Upper lobe of left lung (tissue), 4 donors: Measurements from ENCODE around the gene DHX40.

ENCODE experiments used
- POLR2AphosphoS5 ChIP-seq, 2 donors: sonication (generic); formaldehyde crosslinking; IDR thresholded peaks; one replicate each; pipeline ENCODE4 v1.5.1; 2017; ENCODE audit warnings: antibody characterized with exemption in 2 of 2
- TF ChIP-seq, protein P1 (sequence below), 6 experiments: fragments of 450-650 bp in 4 of 6; fragments of 200-600 bp in 2 of 6; sonication (generic) in 2 of 6; IDR thresholded peaks; one replicate each; pipeline ENCODE4 v1.5.1; 2016 to 2019; ENCODE audit warnings: antibody characterized with exemption in 6 of 6

- TF ChIP-seq, protein P1, sequence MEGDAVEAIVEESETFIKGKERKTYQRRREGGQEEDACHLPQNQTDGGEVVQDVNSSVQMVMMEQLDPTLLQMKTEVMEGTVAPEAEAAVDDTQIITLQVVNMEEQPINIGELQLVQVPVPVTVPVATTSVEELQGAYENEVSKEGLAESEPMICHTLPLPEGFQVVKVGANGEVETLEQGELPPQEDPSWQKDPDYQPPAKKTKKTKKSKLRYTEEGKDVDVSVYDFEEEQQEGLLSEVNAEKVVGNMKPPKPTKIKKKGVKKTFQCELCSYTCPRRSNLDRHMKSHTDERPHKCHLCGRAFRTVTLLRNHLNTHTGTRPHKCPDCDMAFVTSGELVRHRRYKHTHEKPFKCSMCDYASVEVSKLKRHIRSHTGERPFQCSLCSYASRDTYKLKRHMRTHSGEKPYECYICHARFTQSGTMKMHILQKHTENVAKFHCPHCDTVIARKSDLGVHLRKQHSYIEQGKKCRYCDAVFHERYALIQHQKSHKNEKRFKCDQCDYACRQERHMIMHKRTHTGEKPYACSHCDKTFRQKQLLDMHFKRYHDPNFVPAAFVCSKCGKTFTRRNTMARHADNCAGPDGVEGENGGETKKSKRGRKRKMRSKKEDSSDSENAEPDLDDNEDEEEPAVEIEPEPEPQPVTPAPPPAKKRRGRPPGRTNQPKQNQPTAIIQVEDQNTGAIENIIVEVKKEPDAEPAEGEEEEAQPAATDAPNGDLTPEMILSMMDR (IDR thresholded peaks at IDR 0.05): no peak
- no peak for TF ChIP-seq POLR2AphosphoS5 (IDR thresholded peaks at IDR 0.05)
These were observed 14.7 kb upstream of the DHX40 start for GRCh38 chr17:59550703-59551102.
